ENCODE measurements around the gene IL12RB2.

GRCh38 chr1:67381154-67381553 lies 73.5 kb downstream of the IL12RB2 start:
- TF ChIP-seq EZH2 (IDR thresholded peaks at IDR 0.05; ENCODE audit: borderline replicate concordance, insufficient read depth, low read depth, low read length, poor library complexity, severe bottlenecking): no peak
- TF ChIP-seq CTCF (IDR thresholded peaks at IDR 0.05): no peak
